Activated CD4-positive, alpha-beta T cell treated with anti-CD3 and anti-CD28 coated beads for 4 hours (primary cell): ENCODE measurements around the gene ATP2B2.

Experiments
- DNase-seq, 2 donors: peaks; one replicate each; pipeline ENCODE4 v3.0.0-alpha.2; 2020

The ATP2B2 gene

DNA sequence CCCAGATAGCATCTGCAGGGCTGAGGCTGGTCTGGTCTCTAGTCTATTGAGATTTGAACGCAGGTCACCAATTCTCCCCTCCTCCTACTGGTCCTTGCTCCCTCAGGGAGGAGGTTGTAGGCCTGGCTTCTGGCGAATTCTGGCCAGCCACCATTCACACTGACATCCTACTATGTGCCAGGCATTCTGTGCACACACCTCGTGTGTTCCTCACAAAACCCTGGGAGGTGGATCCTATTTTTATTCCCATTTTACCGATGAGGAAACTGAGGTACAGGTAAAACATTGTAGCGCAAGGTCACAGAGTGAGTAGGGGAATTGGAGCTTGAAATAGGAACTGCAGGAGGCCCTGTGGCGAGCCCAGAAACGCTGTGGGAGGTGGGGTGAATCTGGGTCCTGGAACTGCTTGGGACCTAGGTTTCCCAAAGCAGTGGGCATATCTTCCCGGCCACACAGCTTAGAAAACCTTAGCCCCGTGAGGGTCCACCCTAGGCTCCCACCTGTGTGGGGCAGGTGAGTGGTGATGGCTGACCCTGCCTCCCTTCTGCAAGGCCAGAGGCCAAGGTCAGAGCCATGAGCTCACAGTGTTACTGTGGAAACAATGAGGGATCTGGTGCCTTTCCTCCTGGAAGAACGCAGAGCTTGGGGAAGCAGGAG is 4.8 kb upstream of the ATP2B2 start:
- DNase-seq: no peak

DNA sequence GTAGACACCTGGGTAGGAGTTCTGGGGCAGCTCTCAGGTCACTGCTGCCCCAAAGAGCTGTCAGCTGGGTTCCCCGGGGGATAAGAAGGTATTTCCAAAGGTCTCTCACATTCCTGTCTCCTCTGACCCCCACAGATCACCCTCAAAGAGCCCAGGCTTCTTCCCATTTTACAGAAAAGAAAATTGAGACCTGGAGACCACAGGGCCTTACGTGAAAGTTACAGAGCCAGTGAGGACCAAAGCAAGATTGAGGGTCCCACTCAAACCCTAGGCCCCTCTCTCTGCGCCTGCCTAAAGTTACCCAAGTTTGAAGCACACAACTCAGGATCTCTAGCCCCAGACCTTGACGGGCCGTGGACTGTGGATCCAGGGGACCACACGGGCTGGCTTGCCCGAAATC is 3.9 kb upstream of the ATP2B2 start:
- no peak for DNase-seq

DNA sequence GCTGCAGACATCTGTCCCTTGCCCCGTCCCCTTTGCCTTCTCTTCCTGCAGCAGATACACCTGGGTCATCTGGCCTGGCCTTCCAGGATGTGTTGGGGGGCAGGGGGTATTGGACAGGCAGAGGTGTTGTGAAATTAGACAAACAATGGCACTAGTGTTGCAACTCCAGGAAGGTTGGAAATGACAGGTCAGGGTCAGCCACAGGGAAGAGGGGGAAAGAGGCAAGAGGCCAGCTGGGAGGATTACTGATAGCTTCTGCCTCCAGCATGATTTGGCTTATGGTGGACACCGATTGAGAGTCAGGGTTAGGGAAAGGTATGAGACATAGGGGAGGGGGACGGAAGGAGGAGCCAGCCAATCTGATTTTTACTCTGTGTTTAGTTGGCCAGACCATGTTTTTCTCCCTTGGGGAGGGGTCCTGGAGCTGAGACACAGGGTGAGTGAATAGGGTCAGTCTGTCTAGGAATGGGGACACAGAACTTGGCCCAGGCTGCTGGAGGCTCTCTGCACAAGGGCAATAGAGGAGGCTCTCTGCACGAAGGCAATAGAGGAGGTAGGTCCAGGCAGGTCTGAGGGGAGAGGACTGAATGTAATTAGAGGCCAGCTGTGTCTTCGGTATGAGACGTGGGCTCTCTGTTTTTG is 3.4 kb upstream of the ATP2B2 start:
- DNase-seq: no peak

GRCh38 chr3:10508235-10508618 is 2.8 kb upstream of the ATP2B2 start:
- no peak for DNase-seq

- DNase-seq: no peak
Measured at GRCh38 chr3:10507331-10507730, 1.9 kb upstream of the ATP2B2 start.

- DNase-seq: no peak
Measured at GRCh38 chr3:10506696-10507095, 1.3 kb upstream of the ATP2B2 start.

GRCh38 chr3:10505791-10506585 is 602 bp upstream of the ATP2B2 start:
- DNase-seq: no peak

- DNase-seq: no peak
Measured at GRCh38 chr3:10504171-10505049, 976 bp downstream of the ATP2B2 start.

GRCh38 chr3:10503217-10503796 is 2.1 kb downstream of the ATP2B2 start:
- DNase-seq: no peak

DNA sequence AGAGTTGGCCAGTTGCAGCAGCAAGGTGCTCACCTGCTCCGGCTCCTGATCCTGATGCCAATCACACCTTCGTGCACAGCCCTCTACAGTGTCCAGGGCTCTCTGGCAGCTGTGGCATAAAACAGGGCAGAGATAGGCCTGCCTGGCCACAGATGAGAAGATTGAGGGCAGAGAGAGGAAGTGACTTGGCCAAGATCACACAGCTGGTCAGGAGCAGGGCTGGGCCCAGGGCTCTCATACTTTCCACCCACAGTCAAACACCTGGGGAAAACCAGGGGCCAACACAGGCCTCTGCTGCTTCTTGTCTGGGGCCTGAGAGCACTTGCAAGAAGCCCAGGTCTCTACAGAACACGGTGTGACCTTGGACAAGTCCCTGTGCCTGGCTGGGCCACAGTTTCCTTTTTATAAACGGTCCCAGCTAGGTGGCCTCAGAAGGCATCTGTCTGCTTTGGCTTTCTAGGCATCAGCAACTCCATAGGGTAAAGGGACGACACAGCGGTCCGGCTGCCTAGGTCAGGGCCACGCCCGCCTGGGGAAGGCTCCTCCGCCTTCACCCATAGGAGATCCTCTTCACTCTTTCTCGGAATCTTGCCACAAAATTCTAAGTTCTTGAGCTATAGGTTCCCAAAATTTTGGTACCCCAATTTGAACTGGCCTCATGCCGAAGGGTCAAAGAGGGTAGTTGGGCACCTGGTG is 3.1 kb downstream of the ATP2B2 start:
- DNase-seq: no peak

DNA sequence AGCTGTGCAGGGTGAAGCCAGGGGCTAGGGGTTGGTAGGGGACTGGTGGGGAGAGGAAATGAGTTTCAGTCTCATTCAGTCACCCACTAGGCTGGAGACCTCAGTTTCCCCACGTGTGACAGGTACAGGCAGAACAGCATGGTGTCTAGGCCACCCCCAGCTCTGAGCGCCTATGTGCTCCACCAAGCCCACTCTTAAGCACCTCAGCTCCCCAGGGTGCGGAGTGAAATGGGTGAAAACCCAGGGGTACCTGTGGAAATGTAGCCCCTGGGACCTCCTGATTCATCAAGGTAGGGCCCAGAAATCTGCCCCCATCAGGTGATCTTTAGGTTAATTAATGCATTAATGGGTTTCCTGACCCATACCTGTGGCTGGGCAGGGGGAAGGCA is 3.7 kb downstream of the ATP2B2 start:
- no peak for DNase-seq

DNA sequence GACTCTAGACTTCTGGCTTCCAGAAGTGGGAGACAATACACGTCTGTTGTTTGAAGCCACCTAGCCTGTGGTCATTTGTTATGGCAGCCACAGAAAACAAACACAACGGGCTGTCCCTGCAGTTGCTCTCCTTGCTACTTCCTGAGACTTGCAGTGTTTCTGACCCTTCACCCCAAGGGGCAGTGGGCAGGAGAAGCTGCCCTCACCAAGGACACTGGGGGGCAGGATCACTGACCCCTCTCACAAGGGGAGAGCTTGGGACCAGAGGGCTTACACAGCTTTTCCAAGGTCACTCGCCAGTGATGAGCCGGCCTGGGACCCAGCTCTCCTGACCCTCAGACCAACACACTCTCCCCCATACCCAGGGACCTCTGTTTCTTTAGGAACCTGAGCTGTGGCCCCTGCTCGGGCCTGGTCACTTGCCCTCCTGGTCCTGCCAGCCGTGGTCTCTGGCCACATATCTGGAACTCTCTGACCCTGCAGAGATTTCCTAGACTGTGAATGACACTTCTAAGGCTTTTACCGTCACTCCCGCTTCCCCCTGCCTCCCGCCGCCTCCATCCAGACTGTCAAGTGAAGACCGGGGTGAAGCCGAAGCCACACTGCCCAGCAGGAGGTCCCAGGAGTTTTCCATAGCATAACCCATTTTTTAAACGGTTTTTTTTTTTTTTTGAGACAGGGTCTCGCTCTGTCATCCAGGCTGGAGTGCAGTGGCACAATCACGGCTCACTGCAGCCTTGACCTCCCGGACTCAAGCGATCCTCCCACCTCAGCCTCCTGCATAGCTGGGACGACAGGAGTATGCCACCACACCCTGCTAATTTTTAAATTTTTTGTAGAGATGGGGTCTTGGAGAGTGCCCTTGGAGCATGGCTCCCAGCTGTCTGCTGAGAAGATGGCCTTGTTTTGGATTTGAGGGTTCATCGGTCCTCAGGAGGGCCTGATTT is 4.4 kb downstream of the ATP2B2 start:
- no peak for DNase-seq

GRCh38 chr3:10498271-10498670 is 7.1 kb downstream of the ATP2B2 start:
- no peak for DNase-seq

DNA sequence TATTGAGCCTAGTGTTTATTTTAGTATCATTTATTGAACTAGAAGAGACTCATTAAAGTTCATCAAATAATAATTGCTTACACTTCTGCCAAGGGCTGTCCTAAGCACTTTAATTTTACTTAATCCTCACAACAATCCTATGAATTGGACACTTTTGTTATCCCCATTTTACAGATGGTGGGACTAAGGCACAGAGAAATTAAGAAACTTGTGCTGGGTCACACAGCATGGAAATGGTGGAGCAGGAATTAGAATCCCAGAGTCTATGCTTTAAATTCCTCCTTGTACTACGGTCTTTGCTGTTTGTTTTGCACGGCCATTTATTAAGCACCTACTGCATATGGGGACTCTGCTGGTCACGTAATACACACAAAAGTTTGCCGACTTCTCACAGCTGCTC is 7.9 kb downstream of the ATP2B2 start:
- no peak for DNase-seq

GRCh38 chr3:10496121-10496863 is 9.1 kb downstream of the ATP2B2 start:
- DNase-seq: no peak

DNA sequence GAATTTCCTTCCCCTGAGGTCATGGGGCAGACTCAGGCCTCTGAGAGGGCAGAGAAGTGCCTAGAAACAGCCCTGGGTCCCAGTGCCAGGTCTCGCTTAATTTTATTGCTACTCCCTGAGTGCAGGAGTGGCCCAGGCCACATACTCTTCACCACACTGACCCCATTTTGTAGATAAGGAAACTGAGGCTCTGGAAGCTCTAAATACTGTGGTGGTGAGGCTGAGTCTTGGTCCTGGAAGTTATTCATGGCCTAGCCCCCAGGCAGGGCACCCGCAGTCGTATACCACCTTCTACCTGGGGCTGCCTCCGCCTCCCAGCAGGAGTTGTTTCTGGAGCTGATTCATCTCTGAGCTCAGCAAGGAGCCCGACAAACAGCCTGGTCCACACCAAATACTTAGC is 9.8 kb downstream of the ATP2B2 start:
- no peak for DNase-seq

- DNase-seq: no peak
Measured at GRCh38 chr3:10495003-10495402, 10.4 kb downstream of the ATP2B2 start.

GRCh38 chr3:10494180-10494579 is 11.2 kb downstream of the ATP2B2 start:
- DNase-seq: no peak

- no peak for DNase-seq
Measured at GRCh38 chr3:10493202-10493589, 12.2 kb downstream of the ATP2B2 start.
